Transverse colon (tissue), 4 donors: Measurements from ENCODE around the gene IL17B. TPM values are rescaled to one million over a fixed set of nuclear protein-coding genes. Genes with fewer than 3 reads are reported as not detected.

Experiments
- DNase-seq: peaks from one replicate; pipeline ENCODE4 v3.0.0-alpha.2; 2019
- H3K27ac ChIP-seq, 4 donors: fragments of 200-600 bp; sonication (generic); 2 replicates each; pipeline ENCODE4 v1.5.1; 2016 to 2018; ENCODE audit warnings: inconsistent platforms in 4 of 4
- H3K27me3 ChIP-seq: fragments of 200-600 bp; sonication (generic); 2 replicates; pipeline ENCODE4 v1.5.1; 2017; ENCODE audit warnings: inconsistent platforms
- H3K36me3 ChIP-seq, 4 donors: fragments of 200-600 bp; sonication (generic); 2 replicates each; pipeline ENCODE4 v1.5.1; 2017 to 2019; ENCODE audit warnings: inconsistent platforms in 4 of 4
- H3K4me1 ChIP-seq, 4 donors: fragments of 200-600 bp; sonication (generic); 2 replicates each; pipeline ENCODE4 v1.5.1; 2017 to 2020; ENCODE audit warnings: inconsistent platforms in 4 of 4
- H3K4me3 ChIP-seq, 4 donors: fragments of 200-600 bp; sonication (generic); 1 replicate in 1 of 4; 2 replicates in 3 of 4; pipeline versions ENCODE4 v1.5.1 to v1.6.1; 2017 to 2019; ENCODE audit warnings: inconsistent platforms in 4 of 4
- H3K9me3 ChIP-seq, 2 donors: fragments of 200-600 bp; sonication (generic); 2 replicates each; pipeline ENCODE4 v1.5.1; 2017 to 2019; ENCODE audit warnings: inconsistent platforms in 2 of 2
- CTCF ChIP-seq, 5 experiments: fragments of 200-600 bp in 3 of 5; fragments of 450-650 bp in 2 of 5; sonication (generic) in 3 of 5; IDR thresholded peaks; 1 replicate in 2 of 5; 2 replicates in 3 of 5; pipeline ENCODE4 v1.5.1; 2016 to 2017; ENCODE audit warnings: antibody characterized with exemption in 5 of 5, inconsistent platforms in 3 of 5, mild to moderate bottlenecking in 2 of 5, moderate library complexity in 1 of 5
- EP300 ChIP-seq: sonication (generic); formaldehyde crosslinking; IDR thresholded peaks from one replicate; pipeline ENCODE4 v1.6.1; 2017; ENCODE audit warnings: antibody characterized with exemption, low read depth
- POLR2A ChIP-seq: fragments of 450-650 bp; IDR thresholded peaks from one replicate; pipeline ENCODE4 v1.6.1; 2016; ENCODE audit warnings: antibody characterized with exemption, mild to moderate bottlenecking, moderate library complexity
- POLR2AphosphoS5 ChIP-seq, 3 donors: sonication (generic); formaldehyde crosslinking; IDR thresholded peaks; one replicate each; pipeline ENCODE4 v1.6.1; 2016; ENCODE audit warnings: antibody characterized with exemption in 3 of 3
- WGBS, 2 donors: methylation state at CpG; one replicate each; pipeline ENCODE4 v1.1.5; 2018; ENCODE audit warnings: low coverage in 1 of 2; 5-methylcytosine and 5-hydroxymethylcytosine counted together
- in situ Hi-C, 4 donors: fragments of 200-750 bp; cut with MboI; loops; one replicate each; pipeline versions ENCODE4 v1.15.0 to v1.15.1; 2017; ENCODE audit warnings: low sequenced_read_pairs in 3 of 4, low pct_ligation_motif_present in 1 of 4, low pct_unique_long_range_greater_than_20kb in 1 of 4
- intact Hi-C: fragments of 100-400 bp; cut with DNase I; formaldehyde crosslinking; loops from one replicate; pipeline ENCODE4 v1.15.1; 2023; ENCODE audit warnings: low total_unique reads
- total RNA-seq, 4 donors: library from RNA; depleted of rRNA; stranded (reverse); fragments of >200 nt; gene quantifications; one replicate each; pipeline ENCODE4 v1.1.0, GENCODE V29; 2016

Gene IL17B
- total RNA-seq, 4 donors from 2014 or later: not detected

- in situ Hi-C loops (loop anchor here in 1 of 4 donors (10.0 kb wide), 1 partner anchor 46 kb away; no protein-coding TSS in a partner anchor), intact Hi-C loops (no loop called here)
- H3K4me1 ChIP-seq: peaks cover 14 to 40% (median 17%) of the 10 kb centered on the region in 4 donors
- no peak overlapping the region for H3K4me3 ChIP-seq
- 31 to 73% methylated on average over 4 to 7 of the region's 7 CpGs for WGBS, 2 donors
- no peaks in the 10 kb centered on the region for H3K27me3 ChIP-seq
- TF ChIP-seq POLR2A (no peak), EP300 (peak; percentile 76), POLR2AphosphoS5 (IDR thresholded peaks at IDR 0.05) (peak in 1 of 3 donors; percentile 18), CTCF (IDR thresholded peaks at IDR 0.05) (no peak)
- no peaks in the 10 kb centered on the region for H3K9me3 ChIP-seq
- no peak for DNase-seq
- H3K27ac ChIP-seq: peak overlapping the region; percentile 87 to 91 (median 88)
- H3K36me3 ChIP-seq: no peaks in the 10 kb centered on the region
Measured at GRCh38 chr5:149388498-149389190, 9.6 kb upstream of the IL17B start.

DNA sequence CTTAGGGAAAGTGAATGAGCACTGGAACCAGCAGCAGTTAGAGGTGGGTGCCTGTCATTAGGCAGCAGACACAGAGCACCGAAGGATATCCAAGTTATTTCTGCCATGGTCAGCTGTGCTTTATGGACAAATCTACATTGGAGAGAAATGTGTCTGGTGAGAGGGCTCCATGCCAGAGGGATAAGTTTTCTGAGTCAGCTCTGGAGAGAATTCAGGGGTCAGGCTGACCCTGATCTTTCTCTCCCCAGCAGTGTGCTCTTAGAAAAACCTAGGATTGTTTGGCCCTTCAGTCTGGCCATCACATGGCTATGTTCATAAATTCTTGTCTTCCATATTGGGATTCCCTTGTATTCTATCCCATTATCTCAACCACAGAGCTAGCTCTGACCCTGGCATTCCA is 8.9 kb upstream of the IL17B start:
- no peak overlapping the region for H3K4me3 ChIP-seq
- in situ Hi-C loops: loop anchor here in 1 of 4 donors (10.0 kb wide), 1 partner anchor 47 kb away; no protein-coding TSS in a partner anchor
- intact Hi-C loops: no loop called here
- H3K27ac ChIP-seq: peak overlapping the region; percentile 87 to 91 (median 88)
- H3K36me3 ChIP-seq: no peaks in the 10 kb centered on the region
- 42% methylated on average over 1 of the region's 1 CpG; no CpG with 5 or more reads in 1 of the 2 donors for WGBS, 2 donors
- no peak for DNase-seq
- TF ChIP-seq CTCF (IDR thresholded peaks at IDR 0.05): no peak
- peak in 1 of 3 donors; percentile 12 for TF ChIP-seq POLR2AphosphoS5 (IDR thresholded peaks at IDR 0.05)
- peaks cover 14 to 44% (median 17%) of the 10 kb centered on the region in 4 donors for H3K4me1 ChIP-seq
- no peaks in the 10 kb centered on the region for H3K27me3 ChIP-seq
- H3K9me3 ChIP-seq: no peaks in the 10 kb centered on the region

DNA sequence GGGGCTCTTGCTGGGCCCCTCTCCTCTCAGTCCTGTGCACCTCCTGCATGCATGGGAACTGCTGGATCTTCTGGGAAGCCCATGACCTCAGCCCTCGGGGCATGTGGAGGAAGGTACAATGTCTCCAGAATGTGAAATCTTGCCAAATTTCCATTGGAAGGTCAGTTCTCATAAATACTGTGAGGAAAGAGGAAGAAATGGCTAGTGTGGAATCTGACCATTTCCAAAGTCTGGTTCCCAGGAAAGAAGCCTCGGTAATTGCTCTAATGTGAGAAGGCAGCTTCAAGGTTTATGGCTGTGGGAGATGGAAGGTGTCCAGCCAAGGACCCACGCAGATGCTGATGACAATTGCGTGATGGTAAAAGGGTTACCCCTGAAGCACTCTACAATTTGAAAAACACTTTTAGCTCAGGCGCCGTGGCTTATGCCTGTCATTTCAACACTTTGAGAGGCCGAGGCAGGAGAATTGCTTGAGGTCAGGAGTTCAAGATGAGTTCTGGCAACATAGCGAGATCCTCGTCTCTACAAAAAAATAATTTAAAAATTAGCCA is 8.1 kb upstream of the IL17B start:
- intact Hi-C loops (no loop called here), in situ Hi-C loops (loop anchor here in 1 of 4 donors (10.0 kb wide), 1 partner anchor 48 kb away; no protein-coding TSS in a partner anchor)
- 62% methylated on average over 9 of the region's 9 CpGs; no CpG with 5 or more reads in 1 of the 2 donors for WGBS, 2 donors
- H3K27me3 ChIP-seq: no peaks in the 10 kb centered on the region
- no peaks in the 10 kb centered on the region for H3K9me3 ChIP-seq
- peak overlapping the region; percentile 87 to 91 (median 88) for H3K27ac ChIP-seq
- peak; percentile 65 for TF ChIP-seq EP300
- TF ChIP-seq CTCF (IDR thresholded peaks at IDR 0.05): no peak
- TF ChIP-seq POLR2AphosphoS5 (IDR thresholded peaks at IDR 0.05): peak; percentile 33 to 41 (median 36)
- DNase-seq: no peak
- peaks cover 17 to 53% (median 19%) of the 10 kb centered on the region in 4 donors for H3K4me1 ChIP-seq
- no peak overlapping the region for H3K4me3 ChIP-seq
- no peaks in the 10 kb centered on the region for H3K36me3 ChIP-seq

DNA sequence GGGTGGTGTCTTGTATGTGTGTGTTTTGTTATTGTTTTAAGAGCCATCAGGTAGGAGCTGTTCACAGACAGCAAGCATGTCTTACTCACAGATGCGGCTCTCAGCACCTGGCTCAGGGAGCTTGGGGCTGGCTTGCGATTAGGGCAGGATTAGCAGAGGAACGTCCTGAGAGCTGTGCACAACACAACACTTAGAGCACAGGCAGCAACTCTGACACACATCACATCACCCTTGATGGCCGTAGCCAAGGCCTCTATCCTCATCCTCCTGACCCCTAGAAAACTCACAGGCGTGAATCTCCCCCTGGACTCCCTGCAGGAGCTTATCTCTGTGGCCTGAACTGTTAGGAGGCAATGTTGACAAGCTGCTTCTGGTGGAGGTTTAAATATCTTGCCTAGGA is 7.1 kb upstream of the IL17B start:
- peak overlapping the region; percentile 87 to 91 (median 88) for H3K27ac ChIP-seq
- in situ Hi-C loops: loop anchor here in 1 of 4 donors (10.0 kb wide), 1 partner anchor 49 kb away; no protein-coding TSS in a partner anchor
- TF ChIP-seq POLR2AphosphoS5 (IDR thresholded peaks at IDR 0.05): peak in 1 of 3 donors; percentile 31
- TF ChIP-seq EP300: no peak
- no peak for TF ChIP-seq CTCF (IDR thresholded peaks at IDR 0.05)
- TF ChIP-seq POLR2A: peak; percentile 8
- no peak for DNase-seq
- H3K27me3 ChIP-seq: no peaks in the 10 kb centered on the region
- H3K4me3 ChIP-seq: no peak overlapping the region
- no peaks in the 10 kb centered on the region for H3K9me3 ChIP-seq
- intact Hi-C loops: no loop called here
- H3K36me3 ChIP-seq: no peaks in the 10 kb centered on the region
- peaks cover 11 to 58% (median 23%) of the 10 kb centered on the region in 4 donors for H3K4me1 ChIP-seq
- WGBS, 2 donors: 57% methylated on average over 5 of the region's 5 CpGs; no CpG with 5 or more reads in 1 of the 2 donors
